Measurements from ENCODE around the gene SHISAL1.

DNA sequence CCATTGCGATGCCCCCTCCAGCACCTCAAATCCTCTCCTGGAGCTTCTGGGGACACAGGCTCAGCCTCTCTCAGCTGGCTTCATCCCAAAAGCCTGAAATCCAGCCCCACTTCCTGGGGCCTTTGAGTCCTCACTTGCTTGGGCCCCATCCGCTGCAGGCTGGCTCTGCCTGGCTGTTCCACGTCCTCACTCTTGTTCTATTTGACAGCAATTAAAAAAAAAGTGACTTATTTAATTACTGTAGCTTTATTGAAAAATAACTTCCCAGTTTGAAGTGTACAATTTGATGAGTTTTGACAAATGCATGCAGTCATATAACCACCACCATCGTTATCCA lies 104.8 kb downstream of the SHISAL1 start:
- TF ChIP-seq, protein P1, sequence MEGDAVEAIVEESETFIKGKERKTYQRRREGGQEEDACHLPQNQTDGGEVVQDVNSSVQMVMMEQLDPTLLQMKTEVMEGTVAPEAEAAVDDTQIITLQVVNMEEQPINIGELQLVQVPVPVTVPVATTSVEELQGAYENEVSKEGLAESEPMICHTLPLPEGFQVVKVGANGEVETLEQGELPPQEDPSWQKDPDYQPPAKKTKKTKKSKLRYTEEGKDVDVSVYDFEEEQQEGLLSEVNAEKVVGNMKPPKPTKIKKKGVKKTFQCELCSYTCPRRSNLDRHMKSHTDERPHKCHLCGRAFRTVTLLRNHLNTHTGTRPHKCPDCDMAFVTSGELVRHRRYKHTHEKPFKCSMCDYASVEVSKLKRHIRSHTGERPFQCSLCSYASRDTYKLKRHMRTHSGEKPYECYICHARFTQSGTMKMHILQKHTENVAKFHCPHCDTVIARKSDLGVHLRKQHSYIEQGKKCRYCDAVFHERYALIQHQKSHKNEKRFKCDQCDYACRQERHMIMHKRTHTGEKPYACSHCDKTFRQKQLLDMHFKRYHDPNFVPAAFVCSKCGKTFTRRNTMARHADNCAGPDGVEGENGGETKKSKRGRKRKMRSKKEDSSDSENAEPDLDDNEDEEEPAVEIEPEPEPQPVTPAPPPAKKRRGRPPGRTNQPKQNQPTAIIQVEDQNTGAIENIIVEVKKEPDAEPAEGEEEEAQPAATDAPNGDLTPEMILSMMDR (IDR thresholded peaks at IDR 0.05; ENCODE audit: low read length): no peak
- no peak for TF ChIP-seq EZH2 (optimal IDR thresholded peaks at IDR 0.05; ENCODE audit: low read depth, low read length)
